HG03460 (cell line): ENCODE data around the gene PSAP.

Source experiments
- ATAC-seq: cut with Tn5 transposase; IDR thresholded peaks from one replicate; pipeline ENCODE4 v1.9.1; 2021; ENCODE audit not compliant: unreplicated experiment

Gene PSAP

GRCh38 chr10:71845410-71846405 is 5.3 kb downstream of the PSAP start:
- no peak for ATAC-seq

GRCh38 chr10:71844695-71845094 is 6.4 kb downstream of the PSAP start:
- ATAC-seq, result no peak

DNA sequence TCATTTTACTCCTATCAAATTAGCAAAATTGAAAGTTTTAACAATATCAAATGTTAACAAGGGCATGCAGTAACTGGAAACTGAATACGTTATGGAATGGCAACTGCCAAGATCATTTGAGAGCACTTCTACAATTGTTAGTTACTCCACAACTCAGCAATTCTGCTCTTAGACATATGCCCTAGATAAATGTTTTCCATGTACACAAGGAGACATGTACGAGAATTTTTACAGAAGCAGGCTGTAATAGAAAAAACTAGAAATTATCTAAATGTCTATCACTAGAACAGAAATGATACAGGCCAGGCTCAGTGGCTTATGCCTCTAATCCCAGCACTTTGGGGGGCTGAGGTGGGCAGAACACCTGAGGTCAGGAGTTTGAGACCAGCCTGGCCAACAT is 7.0 kb downstream of the PSAP start:
- ATAC-seq, result no peak

DNA sequence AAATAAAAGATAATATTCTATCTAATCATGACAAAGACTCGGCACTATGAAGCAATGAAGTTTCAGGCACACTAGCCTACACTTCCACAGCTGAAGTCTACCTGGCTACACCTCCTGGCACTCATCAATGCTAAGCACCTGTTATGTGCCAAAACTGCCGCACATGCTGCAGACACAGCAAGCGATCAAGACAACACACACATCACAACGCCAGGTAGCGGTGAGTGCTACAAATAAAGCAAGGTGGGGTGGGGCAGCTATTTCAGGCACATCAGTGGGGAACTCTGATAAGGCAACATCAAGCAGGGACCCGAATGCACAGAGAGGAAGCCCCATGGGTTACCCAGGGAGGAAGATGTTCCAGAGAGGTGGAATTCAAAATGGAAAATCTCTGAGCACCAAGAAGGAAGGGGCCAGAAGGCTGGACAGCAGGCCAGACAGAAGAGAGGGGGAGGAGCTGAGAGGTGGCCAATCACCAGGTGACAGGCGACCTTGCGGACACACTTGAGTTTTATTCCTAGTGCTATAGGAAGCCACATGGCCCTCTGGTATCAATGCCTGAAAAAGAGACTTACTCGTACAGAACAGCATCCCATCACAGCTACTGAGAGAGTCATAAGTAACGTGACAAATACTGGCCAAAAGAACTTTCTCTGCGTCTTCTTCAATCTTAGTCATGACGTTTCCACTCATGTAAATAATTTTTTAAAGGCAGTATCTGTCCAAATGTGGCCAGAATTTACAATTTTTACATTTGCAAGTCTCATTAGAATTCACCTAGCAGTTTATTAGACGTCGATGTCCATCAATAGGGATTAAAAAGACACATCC is 8.0 kb downstream of the PSAP start:
- ATAC-seq, result no peak

GRCh38 chr10:71842422-71842821 is 8.6 kb downstream of the PSAP start:
- no peak for ATAC-seq

DNA sequence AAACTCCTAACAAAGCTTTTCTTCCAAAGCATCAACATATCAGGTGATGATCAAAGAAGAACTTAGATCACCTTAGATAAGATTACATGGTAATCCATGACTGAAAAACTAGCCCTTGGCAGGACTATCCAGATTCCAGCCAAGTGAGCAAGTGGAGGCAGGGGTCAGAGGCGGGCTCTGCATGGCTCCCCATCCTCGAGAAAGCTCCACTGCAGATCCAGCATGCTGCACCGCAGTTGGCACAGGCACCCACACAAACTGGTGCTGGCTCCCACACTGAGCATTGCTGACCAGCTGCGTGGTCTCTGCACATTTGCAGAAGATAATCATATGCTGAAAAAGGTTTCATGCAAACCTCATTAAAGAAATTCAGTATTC is 10.1 kb downstream of the PSAP start:
- ATAC-seq, result no peak

DNA sequence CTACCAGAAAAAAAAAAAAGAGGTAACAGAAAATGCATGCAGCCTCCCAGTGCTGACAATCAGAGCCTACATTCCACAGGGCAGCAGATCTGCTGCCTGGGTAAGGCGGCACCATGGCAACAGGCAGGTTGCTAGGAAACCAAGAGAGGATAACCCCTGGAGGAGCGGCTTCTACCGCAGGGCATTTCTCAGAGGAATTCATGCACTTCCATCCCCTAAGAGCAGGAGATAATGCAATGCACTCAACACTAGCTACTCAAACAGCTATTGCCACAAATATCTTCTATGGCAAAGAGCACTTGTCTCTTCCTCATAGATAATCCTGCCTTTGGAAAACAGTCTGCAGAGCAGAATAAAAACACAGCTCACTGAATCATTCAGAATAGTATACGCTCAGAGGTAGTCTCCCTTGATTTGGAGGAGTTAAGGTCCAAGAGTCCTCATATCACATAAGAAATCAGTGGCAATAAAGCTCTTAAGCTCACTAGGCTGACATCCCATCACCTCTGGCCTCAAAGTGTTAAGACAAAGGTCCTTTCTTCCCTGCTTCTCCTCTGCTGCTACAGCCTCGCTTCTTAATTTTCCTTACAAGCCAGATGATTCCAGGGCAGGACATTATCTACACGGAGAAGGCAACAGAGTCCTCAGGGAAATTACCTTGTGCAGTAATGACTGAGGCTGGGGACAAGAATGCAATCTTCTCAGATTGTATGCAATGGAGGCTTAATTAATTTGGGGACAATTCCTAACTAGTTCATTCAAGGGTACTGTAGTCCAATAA is 10.7 kb downstream of the PSAP start:
- ATAC-seq, result no peak

DNA sequence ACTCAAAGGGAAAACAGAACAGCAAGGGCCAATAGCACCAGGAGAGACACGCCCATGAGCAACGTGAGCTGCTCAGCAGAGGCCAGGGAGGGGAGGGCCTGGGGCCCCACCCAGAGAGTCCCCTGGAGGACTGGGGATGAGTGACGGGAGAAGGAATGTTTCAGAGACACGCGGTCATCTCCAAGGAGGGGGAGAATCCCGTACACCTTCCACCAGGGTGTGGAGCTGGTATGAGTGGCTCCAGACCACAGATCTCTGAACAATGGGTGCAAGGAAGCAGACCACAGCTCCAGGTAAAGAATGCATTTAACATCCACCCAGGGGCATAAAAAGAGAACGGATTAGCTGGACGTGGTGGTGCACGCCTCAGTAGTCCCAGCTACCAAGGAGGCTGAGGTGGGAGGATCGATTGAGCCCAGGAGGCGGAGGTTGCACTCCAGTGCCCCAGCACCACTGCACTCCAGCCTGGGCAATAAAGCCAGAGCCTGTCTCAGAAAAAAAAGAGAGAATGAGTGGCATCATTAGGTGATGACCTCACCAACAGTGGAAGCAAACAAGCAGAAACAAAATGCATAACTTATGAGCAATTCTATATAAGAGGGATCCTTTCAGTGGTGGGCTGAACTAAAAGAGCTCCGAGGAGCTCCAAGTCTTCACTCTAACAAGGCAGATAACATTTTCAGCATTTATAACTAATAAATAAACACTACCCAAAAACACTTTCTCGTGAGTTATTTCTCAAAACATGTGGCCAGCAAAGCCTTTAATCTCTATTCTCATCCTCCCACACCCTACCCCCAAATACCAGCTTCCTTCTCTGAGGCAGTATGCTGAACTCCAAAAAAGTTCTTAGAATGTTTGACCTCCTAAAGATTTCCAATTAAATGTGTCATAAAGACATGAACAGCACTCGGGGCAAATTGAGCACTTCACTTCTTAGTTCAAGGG is 12.5 kb downstream of the PSAP start:
- no peak for ATAC-seq

GRCh38 chr10:71837098-71837827 is 13.8 kb downstream of the PSAP start:
- ATAC-seq, result no peak

DNA sequence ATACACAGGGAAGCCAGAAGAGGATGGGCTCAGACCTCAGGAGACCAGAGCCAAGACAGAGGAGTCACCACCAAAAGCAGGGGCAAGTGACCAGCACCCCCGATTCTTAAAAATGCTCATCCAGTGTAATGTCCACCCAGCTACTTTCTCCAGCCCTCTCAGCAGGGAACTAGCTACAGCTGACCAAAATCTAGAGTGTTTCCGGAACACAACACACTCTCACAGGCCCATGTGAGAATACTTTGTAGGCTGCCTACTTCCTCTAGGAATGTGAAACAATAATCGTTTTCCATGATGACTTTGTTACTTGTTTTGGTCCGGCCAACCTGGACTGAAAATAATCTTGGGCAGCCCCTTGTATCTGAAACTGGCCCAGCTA is 14.5 kb downstream of the PSAP start:
- ATAC-seq, result peak; percentile 19

DNA sequence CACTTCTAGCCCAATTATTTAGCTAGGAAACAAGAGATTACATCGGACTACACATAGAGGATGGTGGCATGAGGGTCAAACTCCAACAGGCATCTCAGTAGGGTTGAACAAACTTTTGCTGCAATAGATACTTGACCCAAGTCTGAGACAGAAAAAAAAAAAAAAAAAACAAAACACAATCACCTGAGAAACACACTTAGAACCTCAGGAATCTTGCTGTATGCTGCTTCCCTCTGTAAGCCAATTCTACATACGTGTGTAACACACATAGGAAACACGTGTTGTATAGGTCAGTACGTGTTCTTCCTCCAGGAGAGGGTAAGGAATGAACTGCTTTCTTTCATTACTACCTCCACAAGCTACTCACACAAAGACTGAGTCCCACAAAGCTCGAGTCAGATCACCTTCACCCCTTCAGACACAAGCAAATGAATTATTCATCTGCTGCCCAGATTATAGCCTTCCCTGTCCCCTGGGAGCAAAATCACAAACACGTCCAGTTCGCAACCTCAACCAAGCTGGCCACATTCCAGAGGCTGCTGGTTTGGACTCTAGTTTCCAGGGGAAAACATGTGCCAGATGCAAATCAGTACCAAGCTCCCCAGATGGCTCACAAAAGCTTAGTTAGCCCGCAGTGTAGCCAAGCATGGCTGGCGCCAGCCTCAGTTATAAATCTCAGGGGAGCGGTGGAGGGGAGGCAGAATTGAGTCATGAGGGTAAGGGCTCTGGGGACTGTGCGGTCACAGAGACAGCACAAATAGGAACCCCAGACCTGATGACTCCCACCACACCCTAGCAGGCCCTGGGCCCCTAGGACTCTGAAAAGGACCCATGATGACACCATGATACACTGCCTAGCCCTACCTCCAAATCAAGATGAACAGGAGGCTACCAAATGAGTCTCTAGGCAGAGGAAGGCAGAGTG is 15.1 kb downstream of the PSAP start:
- ATAC-seq, result peak; percentile 88

DNA sequence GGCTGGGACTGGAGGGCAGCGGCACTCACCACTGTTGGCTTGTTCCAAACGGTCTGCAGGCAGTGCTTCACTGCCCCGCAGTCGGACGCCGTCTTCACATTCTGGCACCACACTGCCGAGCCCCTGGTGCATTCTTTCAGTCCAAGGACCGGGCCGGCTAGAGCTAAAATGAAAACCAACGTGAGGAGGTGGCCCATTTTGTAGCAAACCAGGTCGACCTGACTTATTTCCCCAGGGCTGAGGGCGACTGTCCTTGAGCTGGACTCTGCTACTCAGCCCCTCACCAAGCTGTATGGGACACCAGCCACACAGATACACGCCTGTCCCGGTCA is 16.7 kb downstream of the PSAP start:
- ATAC-seq, result no peak

GRCh38 chr10:71833451-71834342 is 17.4 kb downstream of the PSAP start:
- ATAC-seq, result no peak

GRCh38 chr10:71832967-71833366 is 18.1 kb downstream of the PSAP start:
- no peak for ATAC-seq

DNA sequence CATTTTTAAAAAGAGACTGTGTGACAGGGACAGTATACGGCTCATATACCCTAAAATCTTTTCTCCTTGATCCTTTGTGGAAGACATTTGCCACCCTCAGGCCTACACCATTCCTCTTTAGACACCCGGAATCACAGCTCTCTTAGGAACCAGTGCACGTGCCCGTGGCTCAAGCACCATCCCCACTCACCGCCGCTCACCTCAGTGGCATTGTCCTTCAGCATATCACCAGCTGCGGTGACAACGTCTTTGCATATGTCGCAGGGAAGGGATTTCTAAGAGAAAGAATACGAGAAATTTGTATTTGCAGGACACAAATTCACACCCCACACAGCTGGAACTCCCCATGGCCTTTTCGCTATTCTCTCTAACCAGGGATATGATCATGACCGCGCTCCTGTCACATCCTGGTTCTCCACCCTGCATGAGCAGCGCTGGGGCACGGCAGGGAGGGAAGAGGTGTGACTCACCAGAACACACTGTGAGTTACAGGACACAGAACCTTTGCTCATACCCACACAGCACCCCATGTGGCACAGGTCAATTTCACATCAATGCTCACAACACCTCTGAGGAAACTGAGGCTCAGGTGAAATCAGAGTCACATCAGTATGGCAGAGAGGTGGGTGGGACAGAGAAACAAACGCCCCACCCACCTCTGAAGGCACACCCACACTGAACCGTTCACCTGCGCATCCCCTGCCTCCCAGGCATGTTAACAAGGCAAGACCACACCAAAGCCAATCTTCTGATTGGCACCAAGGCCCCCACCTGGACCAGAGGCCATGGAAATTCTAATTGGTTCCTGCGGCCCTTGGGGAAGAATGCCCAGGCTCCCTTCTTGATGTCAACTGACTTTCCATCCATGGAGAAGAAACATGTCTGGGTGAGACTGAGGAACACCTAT is 19.2 kb downstream of the PSAP start:
- no peak for ATAC-seq

DNA sequence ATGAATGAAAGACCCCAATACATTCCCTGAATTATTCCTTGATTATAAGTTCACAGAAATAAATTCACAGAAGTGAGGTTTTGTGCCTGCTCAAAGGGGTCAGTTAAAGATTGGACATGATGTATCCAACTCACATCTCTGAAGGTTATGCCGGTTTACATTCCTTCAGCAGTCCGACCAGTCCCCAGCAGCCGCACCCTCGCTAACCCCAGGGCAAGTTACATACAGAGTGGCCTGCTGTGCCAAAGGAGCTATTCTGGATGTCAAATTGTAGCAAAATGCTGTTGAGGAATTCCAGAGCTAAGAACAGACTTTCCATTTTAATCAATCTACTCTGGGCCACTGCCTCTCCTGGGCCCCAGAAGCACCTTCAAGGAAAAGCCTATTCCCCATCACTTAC is 20.3 kb downstream of the PSAP start:
- ATAC-seq, result no peak
